ENCODE results near the gene SLC39A1.

GRCh38 chr1:153939476-153939875, 23.9 kb downstream of the SLC39A1 start:
- TF ChIP-seq CTCF (IDR thresholded peaks at IDR 0.05) (no peak), POLR2AphosphoS5 (IDR thresholded peaks at IDR 0.05; ENCODE audit: low read depth, low read length) (no peak)
